ENCODE data around the gene CCDC157.

CCDC157 gene

DNA sequence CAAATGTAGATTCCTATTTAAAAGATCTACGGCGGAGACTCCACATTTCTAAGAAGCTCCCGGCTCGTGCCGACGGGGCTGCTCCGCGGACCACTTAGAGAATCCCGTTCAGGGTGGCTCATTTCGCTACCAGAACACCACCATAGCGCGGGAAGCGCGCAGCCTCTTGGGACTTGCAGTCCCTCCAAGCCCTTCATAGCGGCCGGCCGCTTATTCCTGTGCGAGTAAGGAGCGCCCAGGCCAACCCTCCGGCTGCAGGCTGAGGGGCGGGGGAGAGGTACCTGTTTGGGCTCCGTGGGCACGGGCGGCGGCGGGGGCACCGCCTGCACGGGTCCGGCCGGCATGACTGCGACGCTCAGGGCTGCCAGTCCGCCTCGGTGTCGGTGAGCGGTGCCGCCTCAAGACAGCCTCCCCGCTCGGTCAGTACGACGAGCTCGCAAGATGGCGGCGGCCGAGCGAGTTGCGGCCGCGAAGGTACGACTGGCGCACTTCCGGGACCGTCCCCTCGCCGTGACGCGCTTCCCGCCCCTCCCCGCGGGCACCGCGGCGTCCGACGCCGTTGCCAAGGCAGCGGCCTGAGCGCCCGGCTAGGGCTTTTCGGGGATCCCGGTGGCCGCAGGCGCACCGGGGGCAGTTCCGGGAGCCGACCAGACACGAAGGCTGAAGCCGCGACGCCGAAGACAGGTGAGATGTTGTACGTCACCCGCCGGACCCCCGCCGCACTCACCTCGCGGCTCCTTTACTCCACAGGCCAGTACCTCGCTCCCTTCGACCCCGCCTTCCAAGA is at the start of gene CCDC157, which contains the start of gene SF3A1:
TSS of gene CCDC157 (plus strand) at position 559 of the 787 bp plus-strand sequence. CDS start 8,994 bp downstream, outside the sequence.
TSS of gene SF3A1 (minus strand) at position 446 of the 787 bp plus-strand sequence. CDS start at position 344, 102 bp downstream.
- DNase-seq (ENCODE audit: low spot score) (peak; percentile 97), FAIRE-seq (peak; percentile 98)

DNA sequence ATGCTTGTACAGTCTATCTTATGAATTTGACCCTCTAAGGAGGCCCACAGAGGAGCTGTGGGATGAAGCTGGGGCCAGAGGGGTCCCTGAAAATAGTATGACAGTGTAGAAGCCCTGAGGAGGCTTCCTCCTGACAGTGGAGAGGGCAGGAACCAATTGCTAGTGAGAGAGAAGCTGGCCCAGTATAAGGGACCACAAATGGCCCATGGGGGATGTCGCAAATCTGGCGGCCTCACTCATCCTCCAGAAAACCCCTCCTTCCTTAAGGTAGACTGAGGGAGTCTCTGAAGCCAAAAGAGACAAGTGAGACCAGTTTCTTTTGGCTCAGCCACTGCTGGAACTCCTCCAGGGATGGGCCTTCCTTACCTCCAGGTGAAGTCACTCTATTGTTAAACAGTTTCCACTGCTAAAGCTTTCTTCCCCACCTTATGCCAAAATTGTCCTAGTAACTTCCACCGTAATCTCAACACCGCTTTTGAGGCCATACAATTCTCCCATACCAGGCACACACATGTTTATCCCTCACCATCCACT is 49.7 kb upstream of the CCDC157 start:
- DNase-seq (ENCODE audit: low spot score) (no peak), FAIRE-seq (no peak)

DNA sequence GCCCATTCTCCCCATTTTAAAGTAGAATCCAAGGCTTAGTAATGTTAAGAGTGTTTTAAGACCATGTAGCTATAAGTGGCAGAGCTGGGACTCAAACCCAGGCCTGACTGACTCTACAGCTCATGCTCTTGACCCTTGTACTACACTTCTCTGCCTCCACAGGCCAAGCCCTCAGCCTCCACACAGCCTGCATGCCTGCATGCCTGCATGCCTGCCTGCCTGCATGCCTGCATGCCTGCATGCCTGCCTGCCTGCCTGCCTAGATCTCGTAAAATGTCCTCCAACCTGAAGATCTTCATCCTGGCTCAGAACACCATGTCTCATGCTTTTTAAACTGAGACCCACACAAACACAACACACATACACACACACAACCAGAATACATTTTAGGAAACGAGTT is 48.7 kb upstream of the CCDC157 start:
- FAIRE-seq: no peak
- DNase-seq (ENCODE audit: low spot score): no peak

DNA sequence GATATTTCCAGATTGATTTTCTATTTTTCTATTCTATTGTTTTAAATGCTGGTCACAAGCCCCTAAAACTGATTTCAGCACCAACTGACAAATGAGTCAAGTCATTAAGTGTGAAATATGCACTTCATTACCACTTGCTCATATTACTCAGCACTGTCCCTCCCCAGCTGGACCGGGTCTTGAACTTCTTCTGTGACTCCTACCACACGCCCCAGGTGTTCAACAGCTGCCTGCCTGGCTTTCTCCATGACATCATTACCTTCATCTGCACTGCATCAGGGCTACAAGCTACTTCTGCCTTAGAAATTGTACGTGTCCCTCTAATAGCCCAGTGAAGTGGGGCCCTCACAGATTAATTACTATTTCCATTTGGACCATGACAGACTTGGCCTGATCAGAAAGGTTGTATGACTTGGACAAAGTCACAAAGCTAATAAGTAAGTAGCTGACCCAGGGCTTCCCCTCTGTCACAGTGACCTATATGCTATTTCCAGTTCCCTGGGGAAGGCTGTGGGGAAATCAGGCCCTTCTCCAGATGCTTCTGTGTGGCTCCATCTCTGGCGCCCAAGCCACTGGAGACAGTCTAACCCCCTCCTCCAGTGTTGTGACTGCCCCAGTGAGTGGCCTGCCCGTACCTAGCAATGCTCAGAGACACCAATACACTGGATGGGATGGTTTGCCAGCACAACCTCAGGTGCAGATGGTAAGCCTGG is 48.1 kb upstream of the CCDC157 start:
- FAIRE-seq (no peak), DNase-seq (ENCODE audit: low spot score) (no peak)

DNA sequence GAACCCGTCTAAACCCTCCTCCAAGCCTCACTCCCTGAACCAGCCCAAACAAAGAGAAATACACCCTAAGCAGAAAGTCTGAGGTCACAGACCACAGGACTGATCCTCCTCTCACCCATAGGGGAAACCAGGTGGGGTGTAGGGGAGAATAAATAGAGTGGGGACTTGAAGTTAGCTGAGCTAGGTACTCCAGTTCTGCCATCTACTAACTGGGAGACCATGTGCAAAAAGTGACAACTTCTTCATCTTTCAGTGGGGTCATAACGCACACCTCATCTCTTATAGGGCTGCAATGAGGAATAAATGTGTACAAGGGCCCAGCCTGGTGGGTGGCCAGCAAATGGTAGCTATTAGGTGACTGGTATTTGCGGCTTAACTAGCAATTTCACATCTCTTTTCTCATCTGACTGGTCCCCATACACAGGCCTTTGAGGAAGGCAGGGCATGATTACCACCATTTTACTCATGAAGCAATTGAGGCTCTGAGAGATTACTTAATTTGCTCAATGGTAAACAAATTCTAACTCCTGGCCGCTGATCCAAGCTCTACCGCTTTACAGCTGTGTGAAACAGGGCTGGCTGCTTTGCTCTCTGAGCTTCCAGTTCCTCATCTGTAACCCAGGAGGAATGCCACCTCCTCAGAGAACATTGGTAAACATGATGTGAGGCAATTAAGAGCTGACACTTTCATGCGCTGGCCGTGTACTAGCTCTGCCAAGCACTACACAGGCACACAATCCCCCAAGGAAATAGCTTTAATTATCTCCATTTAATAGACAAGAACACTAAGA is 46.7 kb upstream of the CCDC157 start:
- no peak for DNase-seq (ENCODE audit: low spot score)
- peak; percentile 40 for FAIRE-seq

DNA sequence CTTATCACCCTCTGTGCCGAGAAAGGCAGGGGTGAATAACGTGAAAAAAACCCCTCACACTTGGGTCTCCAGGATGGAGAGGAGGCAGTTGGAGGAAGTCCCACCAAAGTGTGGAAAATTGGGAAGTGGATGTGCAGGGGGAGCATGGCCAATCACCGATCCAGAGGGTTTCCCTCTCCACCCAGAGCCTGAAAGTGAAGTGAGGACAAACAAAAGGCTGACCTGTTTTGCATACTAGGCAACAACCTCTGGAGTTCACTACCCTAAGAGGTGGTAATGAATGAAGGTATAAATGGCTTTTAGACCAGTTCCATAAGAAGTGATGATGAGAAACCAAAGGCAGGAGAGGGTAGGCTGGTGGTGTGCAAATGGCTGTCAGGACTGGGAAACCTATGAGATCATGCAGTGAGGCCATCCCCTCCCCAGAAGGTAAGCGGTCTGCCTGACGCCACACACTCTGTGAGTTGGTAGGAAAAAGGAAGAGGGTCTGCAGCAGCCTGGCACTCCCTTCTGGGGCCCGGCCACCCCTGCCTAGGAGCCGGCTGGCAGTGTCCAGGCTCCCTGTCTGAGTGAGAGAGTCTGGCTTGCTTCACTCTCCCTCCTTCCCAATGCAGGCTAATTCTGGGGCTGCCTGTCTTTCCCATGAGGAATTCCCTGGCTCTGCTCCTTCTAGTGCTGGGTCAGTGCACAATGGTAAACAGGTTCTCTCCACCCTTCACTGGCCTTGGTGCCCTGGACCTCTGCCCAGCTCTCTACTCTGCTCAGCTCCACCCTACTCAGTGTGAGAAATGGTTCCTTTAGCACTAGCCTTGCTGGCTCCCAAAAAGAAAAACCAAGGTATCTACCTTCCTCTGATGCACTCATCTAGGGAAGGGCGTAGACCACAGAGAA is 45.7 kb upstream of the CCDC157 start:
- FAIRE-seq: no peak
- no peak for DNase-seq (ENCODE audit: low spot score)

DNA sequence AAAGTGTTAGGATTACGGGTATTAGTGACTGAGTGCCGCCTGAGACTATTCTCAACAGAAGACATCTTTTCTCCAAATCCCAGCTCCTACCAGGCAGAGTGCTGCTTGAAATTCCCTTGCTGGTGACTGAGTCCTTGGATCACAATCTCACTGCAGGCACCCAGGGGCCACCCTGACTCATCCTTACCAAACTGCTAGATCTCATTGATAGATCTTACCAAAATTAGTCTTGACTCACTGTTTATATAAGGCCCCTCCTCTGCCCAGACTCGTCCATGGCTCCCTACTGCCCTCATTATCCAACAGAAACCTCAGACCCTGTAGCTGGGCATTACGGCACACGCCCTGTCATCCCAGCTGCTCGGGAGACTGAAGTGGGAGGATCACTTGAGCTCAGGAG is 44.8 kb upstream of the CCDC157 start:
- DNase-seq (ENCODE audit: low spot score) (no peak), FAIRE-seq (no peak)

DNA sequence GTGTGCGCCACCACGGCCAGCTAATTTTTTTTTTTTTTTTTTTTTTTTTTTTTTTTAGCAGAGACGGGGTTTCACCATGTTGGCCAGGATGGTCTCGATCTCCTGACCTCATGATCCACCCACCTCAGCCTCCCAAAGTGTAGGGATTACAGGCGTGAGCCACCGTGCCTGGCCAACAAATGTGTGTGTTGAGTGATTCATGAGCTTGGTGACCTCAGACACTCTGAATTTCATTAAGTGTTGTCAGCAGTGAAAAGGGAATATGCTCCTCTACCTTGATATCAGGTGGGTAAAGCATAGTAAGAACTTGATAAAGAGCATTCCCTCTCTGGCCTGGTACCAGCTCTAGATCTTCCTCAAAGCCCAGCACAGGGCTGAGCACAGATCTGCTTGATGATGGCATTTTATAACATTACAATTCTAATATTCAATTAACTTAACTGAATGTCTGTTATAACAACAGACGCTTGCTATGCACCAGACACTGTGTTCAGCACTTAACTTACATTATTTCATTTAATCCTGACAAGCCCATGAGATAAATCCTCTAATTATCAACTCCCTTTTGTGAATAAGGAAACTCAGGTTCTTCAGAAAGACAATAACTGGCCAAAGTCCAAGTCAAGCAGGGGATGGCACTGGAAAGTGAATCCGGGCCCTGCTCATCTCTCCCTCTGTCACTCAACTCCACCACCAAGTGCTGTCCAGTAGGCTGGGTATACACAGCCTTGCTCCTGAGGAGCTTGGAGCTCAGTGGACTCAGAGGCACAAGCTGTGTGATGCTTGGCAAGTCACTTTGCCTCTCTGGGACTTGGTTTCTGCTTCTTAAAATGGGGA is 43.1 kb upstream of the CCDC157 start:
- DNase-seq (ENCODE audit: low spot score) (no peak), FAIRE-seq (no peak)

DNA sequence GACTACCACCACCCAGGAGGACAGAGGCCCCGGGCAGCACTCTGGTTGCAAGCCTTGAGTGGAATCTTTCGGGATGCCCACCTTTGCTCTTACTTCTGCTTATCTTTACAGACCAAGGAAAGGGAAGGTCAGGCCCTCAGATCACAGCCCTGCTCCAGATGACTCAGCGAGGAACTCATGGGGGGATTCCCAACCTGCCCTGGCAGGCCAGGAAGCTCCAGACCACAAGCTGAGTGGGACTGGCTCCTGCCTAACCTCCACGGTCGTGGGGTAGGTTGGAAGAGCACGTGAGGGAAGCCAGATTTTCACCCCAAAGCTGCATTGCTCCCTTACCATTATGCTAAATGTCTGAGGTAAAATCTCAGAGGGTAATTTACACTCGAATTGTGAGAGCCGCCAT is 41.9 kb upstream of the CCDC157 start:
- DNase-seq (ENCODE audit: low spot score) (no peak), FAIRE-seq (no peak)

DNA sequence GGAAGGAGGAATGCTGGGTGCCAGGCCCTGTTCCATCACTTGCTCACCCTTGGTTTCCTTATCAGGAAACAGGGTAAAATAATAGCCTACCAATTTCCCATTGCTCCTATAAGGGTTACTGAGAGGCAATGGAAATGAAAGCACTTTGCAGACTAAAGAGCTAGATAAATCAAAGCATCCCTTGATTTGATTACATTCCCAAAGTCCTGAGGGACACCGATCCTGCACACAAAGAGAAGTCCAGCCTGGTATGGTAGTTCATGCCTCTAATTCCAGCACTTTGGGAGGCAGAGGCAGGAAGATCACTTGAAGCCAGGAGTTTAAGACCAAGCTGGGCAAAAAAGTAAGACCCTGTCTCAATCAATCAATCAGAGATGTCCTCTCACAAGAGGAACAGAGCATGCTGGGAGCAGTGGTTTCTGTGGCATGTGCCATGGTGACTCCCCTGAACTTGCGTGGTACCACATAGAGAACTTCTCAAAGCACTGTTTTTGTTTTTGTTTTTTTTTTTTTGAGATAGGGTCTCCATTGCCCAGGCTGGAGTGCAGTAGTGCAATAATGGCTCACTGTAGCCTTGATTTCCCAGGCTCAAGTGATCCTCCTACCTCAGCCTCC is 40.7 kb upstream of the CCDC157 start:
- FAIRE-seq (no peak), DNase-seq (ENCODE audit: low spot score) (no peak)

DNA sequence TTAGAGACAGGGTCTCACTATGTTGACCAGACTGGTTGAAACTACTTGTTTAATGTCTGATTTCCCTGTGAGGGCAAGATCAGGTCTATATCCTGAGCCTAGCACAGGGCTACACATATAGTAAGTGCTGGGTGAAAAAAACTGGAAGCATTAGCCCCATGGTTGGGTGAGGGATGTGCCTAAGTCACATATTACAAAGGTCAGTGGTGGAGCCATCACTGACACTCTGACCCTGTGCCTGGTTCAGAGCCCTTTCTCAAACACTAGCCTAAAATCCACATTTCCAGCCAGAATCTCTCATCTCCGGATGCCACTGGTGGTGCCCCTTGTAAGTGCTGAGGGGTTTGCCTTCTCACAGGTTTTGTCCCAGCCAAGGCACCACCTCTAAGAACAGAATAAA is 39.0 kb upstream of the CCDC157 start:
- DNase-seq (ENCODE audit: low spot score) (no peak), FAIRE-seq (no peak)

DNA sequence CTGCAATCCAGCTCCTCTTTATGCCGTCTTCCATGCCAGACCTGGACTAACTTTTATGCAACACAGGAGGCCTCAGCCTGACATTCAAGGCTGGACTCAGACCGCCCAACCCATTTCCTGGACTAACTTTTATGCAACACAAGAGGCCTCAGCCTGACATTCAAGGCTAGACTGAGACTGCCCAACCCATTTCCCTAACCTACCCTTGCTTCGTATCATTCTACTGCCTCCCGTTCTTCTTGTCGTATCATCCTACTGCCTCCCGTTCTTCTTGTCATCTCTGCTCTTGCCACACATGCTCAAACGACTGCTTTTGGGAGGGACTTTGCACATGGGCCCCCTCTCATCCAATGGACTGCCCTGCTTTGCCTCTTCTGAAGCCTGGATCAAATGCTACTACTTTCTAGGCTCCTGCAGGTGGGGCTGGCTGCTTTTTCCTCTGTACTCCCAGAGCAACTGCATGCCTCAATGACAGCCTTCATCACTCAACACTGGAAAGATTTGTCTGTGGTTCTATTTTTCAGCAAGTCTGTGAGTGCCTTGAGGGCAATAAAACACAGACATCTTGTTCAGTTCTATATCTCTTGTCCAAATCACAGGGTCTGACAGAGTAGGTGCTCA is 37.9 kb upstream of the CCDC157 start:
- DNase-seq (ENCODE audit: low spot score) (no peak), FAIRE-seq (no peak)

DNA sequence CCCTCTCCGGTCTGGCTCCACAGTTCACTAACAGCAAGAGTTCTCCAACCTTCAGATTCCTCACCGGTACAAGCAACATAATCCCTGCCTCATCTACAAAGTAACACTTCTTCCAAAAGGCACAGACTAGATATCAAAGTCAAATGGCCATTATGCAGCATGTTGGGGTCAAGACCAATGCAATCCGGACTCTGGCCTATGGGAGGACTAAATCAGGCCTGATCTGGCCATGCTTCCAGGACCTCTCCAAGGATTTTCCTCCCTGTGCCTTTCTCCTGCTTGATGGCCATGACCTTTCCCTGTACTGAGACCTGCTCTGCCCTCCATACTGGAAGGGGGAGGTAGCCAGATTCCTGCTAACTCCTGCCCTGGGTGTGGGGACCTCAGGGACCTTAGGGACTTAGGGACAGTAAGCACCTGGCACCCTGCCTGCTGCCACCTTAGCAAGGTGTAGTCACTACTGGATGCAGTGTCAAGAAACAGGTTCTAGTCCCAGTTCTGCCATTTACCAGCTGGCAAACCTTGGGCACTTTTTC is 36.7 kb upstream of the CCDC157 start:
- no peak for FAIRE-seq
- no peak for DNase-seq (ENCODE audit: low spot score)

DNA sequence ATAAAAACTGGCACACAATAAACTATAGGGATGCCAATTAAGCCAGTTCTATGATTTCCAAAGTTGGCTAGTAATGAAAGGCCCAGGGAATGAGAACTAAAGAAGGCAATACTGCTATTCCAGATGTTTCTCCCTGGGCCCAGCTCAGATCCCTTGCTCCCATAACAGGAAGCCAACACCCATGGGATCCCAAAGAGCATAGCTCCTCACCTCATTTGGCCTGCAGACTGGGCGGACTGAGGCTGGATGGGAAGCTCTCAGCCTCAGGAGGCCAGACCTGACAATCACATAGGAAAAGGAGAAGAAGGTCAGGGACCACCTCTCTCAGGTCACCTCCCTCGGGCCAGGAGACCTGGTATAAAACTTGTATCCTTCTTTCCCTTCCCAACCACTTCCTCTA is 35.3 kb upstream of the CCDC157 start:
- FAIRE-seq (no peak), DNase-seq (ENCODE audit: low spot score) (no peak)

DNA sequence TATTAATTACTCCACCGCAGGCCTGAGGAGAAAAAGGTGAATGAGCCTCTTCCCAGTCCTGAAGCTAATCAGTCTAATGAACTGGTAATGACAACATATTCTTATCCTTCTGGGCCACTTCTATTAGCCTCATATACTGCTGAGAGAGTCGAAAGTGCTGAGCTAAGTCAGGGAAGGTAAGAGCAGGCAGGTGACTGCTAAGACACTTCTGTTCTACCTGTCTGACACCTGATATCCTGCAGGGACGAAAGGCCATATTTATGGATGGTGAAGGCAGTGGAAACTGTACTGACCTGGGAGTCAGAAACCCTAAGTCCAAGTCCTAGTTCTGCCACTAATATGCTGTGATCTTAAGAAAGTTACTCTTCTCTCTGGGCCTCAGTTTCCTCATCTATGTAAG is 33.6 kb upstream of the CCDC157 start:
- FAIRE-seq (no peak), DNase-seq (ENCODE audit: low spot score) (no peak)

DNA sequence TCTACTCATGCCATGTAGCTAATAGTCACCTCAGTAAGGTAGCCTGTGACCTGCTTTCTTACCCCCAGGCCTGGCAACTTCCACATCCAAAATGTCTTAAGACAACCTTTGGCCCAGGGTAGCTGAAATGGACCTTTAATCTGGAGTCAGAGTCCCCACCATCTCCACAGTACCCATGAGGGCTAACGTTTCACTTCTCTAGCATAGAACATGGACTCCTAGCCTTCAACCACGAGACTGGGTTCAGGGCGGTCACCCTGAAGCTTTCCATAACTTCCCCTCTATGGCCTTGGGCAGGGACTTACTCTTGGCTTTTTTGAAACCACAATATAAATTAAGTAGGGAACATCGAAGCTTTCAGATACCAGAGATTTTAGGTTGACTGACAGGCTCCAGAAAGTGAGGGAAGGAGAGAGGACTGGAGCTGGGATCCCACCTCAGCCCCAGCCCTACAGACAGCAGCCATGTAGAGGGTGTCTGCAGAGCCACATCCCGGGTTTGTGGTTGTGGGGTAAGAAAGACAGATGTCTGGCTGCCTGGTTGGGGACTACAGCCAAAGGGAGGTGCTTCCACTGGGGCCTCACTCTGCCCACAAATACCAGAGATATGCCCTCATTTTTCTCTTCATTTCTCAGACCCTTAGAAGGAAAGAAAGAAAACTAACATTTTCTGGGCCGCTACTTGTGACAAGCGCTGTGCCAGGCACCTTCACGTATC is 32.6 kb upstream of the CCDC157 start:
- no peak for FAIRE-seq
- DNase-seq (ENCODE audit: low spot score): no peak

DNA sequence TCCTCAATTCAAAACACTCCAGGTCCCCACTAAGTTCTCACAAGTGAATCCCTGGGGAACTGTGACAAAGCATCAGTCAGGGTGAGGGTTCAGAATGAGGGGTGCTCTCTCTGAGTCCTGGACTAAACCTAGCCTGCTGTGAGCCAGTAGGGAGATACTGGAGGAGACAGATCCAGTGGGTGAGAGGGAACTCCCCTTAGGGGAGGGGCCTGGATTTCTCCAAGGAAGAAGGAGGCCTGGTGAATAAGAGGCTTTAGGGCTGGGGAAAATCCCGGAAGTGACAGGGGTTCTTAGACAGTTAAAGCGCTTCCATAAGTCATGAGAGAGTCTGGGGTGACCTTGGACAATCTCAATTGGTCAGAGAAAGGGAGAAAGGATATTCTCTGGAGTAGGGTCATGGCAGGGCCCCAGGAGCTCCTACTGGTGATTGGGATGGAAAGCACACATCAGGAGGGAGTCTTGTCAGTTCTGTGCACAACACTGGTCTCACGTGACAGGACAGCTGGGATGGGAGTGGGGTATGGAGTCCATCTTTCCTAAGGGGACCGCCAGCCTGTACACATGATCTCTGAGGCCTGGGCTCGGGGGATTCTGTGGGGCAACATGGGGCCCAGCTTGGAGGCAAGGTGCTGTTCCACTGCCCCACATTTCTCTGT is 31.6 kb upstream of the CCDC157 start:
- peak; percentile 61 for DNase-seq (ENCODE audit: low spot score)
- no peak for FAIRE-seq
